22Rv1 (cell line): ENCODE measurements around the gene NOC2L.
A peak's percentile ranks its signal among the peaks of the same experiment; 100 is the strongest.

Experiments
- H3K27ac ChIP-seq: fragments of 450-650 bp; 2 replicates; pipeline ENCODE4 v1.5.1; 2017
- CTCF ChIP-seq: fragments of 450-650 bp; IDR thresholded peaks from 2 replicates; pipeline ENCODE4 v1.5.1; 2017; ENCODE audit warnings: mild to moderate bottlenecking
- ZFX ChIP-seq: fragments of 450-650 bp; IDR thresholded peaks from 2 replicates; pipeline ENCODE4 v1.6.1; 2017; ENCODE audit warnings: antibody characterized with exemption, borderline replicate concordance

Gene NOC2L

DNA sequence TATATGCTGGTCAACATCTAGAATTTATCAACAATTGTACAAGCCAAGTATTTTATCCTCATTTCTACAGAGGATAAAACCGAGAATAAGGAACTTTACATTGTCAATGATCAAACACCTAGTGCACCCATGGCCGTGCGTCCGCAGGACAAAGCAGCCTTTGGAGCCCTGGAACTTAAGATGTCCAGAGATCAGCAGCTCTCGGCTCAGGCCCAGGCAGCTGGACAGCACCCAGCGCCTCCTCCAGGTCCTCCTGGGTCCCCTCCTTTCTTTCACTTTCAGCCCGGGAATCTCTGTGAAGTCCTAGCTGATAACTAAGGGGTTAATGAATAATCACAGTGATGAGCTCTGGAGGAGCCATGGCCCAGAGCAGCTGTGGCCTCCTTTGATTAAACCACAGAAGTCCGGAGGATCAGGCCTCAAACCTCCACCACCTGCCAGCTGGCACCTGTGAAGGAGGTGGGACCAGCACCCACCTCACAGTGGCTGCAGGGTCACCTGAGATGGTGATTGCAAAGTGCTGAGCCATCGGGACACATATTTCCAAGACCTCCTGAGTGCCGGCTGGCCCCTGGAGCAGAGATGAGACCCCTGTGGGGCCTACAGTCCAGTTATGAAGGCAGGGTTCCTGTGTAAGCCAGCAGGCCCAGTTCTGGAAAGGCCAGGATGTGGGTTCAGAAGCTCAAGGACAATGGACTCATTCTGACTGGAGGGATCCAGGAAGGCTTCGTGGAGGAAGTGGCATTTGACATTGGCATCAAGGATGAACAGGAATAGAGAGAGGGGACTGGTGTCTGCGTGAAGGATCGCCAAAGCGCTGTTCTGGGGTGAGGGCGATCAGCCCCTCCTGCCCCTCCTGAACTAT is 46.9 kb downstream of the NOC2L start:
- TF ChIP-seq ZFX = no peak
- no peak for TF ChIP-seq CTCF
- peak overlapping the region; percentile 48 for H3K27ac ChIP-seq

DNA sequence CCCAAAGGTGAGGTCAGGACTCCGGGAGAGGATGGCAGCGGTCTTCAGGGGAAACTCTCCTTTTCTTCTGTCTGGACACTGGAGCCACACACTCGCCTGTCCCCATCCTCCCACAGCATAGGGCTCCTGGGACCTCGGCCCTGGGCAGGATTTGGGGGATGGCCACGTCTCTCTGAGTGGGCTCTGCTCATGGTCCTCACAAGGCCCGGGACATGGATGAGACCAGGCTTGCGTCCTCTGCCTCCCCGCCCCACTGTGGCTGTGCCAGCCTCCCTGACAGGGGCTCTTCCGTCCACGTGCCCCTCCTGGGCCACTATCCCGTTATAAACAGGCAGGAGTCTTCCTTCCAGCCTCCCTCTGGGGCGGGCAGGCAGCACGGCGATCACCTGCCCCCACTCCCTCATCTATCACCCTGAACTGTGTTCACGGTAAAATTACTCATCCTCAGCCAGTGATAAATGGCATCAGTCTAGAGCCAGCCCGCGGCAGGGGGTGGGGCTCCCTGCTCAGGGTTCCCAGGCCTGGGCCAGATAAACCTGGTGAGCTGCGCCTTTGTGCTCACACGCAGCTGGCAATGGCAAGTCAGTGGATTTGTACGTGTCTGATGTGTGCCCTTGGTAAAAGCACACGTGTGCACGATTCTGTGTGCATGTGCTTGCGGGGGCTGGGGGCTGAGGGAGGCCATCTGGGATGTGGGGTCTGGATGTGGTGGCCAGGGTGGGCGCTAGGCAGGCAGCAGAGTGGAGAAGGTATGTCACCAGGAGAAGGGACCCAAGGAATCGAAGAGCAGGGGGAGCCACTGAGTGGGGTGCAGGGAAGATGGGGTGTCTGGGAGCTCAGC is 48.0 kb downstream of the NOC2L start:
- TF ChIP-seq CTCF = no peak
- no peak for TF ChIP-seq ZFX

DNA sequence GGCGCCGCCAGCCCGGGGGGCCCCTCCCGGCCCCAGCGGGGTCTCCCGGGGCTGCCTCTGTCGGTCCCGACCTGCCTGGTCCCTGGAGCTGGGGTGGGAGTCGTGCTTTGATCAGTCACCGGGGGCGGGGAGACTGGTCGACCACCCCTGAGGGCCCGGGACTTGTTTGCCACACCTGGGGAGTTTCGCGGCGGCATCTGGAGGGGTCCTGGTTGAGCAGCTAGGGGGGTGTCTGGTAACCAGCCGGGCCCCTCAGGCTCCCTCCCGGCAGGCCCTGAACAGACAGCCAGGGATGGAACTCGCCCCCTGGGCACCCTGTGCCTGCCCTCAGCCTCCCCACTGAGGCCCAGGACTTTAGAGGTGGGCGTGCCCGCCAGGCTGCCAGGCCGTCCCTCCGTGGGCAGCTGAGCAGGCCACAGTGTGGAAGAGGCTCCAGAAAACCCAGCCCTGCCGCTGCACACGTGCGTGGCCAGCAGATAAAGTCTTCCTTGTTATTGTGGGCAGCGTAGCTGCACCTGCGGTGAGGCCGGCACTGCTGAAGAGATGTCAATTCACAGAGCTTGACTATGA is 48.7 kb downstream of the NOC2L start:
- no peak for TF ChIP-seq ZFX
- no peak for TF ChIP-seq CTCF
- peak overlapping the region; percentile 7; the same call in 1 of the 2 replicates for H3K27ac ChIP-seq

More for the DNA sequence above, 48.0 kb downstream of the NOC2L start:
- peak overlapping the region; percentile 7 for H3K27ac ChIP-seq

DNA sequence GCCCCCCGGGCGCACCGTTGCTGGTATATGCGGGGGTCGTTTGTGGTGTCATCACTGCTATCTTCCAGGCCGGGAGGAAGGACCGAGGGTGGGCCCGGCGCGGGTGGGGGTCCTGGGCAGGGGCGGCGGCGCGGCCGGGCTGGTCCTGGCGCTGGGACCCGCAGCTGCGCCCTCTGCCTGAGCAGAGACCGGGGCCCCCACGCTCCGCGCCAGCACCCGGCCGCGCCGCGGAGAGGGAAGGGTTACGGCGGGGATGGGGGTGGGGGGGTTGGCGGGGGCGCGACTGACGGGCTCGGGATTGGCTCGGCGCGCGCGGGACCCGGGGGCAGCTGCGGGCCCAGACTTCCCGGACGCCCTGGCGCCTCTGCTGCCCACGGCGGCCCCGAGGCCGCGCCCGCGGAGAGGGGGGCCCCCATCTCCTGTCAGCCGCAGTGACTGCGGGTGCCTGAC is 49.2 kb downstream of the NOC2L start:
- no peak for TF ChIP-seq ZFX
- no peak for TF ChIP-seq CTCF
- 0 out of 2 replicates have a peak overlapping the region, but pooled peaks have one; percentile 7 for H3K27ac ChIP-seq

DNA sequence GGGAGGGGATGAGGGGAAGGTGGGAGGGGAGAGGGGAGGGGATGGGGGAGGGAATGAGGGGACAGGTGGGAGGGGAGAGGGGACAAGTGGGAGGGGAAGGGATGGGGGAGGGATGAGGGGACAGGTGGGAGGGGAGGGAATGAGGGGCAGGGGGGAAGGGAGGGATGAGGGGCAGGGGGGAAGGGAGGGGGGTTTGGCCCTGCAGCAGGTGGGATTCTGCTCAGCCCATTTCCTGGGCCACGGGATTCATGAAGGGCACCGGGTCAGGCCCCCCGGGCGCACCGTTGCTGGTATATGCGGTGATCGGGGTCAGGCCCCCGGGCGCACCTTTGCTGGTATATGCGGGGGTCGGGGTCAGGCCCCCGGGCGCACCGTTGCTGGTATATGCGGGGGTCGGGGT is 50.4 kb downstream of the NOC2L start:
- H3K27ac ChIP-seq = no peak overlapping the region
- no peak for TF ChIP-seq CTCF

- H3K27ac ChIP-seq = peak overlapping the region; percentile 62; the same call in 1 of the 2 replicates
- TF ChIP-seq CTCF (no peak), ZFX (no peak)
Measured at GRCh38 chr1:907611-908451, 51.2 kb downstream of the NOC2L start.
